Hindlimb muscle (tissue), 1 donor: ENCODE measurements around the gene CSNK1G3. TPM values are rescaled to one million over a fixed set of nuclear protein-coding genes. Genes with fewer than 3 reads are reported as not detected.

Experiments
- DNase-seq: peaks from one replicate; pipeline ENCODE4 v3.0.0-alpha.2; 2013
- polyA plus RNA-seq: library from polyadenylated mRNA; unstranded; fragments of 120-200 nt; gene quantifications from one replicate; pipeline ENCODE4 v1.2.1, GENCODE V29; 2013; ENCODE audit not compliant: insufficient read length

CSNK1G3 gene
- polyA plus RNA-seq, 1 donor = 20.7 TPM

DNA sequence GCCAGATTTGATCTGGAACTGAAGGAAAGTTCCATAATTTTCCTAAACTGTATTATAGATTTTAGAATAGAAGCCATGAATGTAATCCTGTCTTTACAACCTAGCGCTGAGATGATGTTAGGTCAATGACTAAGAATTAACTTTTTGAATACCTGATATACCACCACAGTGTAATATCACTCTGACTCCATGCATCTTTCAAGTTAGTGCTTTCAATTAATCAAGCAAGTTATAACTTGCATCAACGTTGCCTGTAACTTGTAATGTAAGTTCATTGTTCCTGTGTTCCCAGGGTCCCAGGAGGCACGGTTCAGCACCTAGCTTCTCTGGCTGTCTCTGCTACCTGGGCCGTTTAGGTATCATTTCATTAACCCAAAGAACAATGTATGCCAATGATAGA lies 139.3 kb downstream of the CSNK1G3 start:
- DNase-seq = no peak

DNA sequence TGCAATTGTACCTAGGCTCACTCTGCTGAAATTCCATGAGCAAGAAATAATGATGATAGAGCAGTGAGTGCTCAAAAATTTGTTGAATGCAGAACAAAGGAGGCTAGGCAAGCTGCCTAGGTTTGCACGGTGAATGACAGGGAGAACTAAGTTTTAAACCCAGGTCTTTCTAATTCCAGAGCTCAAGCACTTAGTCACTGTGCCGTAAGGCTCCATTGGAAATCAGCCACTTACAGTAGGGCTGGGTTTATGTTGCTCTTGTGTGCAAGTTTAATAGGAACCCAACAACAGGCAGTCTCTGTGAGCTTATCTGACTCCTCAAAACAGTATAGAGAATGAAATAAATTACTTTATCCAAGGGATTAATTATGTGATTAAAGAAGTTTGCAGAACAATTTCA lies 147.0 kb downstream of the CSNK1G3 start:
- DNase-seq = no peak

DNA sequence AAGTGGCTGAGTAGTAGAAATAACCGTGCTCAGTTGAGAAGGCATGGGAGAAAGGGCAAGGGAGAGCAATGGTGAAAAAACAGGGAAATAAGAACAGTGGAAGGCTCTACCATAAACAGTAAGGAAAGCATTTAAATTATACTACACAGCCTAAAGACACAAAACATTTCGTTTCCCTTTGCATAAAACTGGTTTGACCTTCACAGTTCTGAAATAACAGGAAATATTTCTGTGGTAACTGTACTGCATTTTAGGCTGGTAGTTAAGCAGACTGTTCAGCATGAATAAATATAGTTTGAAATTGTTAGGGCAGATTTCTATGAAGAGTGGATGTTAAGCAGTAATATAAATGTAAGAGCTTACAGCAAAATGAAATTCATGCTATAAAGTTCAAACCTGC lies 147.5 kb downstream of the CSNK1G3 start:
- no peak for DNase-seq

DNA sequence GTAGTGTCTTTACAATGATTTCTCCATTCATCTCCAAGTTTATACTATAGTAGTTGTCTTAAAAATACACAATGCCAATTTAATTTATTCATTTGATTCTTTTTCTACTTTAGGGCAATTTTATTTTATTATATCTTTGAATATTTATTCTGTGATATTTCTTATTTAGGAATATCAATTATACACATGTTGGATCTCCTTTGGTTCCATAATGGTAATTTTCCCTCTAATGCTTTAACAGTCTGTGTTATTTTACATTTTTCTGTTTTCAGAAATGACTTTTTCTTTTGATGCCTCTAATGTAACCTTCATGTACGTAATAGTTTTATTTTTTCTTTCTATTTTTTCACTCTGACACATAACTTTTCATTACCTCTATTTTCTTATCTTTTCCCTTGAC lies 153.0 kb downstream of the CSNK1G3 start:
- no peak for DNase-seq

DNA sequence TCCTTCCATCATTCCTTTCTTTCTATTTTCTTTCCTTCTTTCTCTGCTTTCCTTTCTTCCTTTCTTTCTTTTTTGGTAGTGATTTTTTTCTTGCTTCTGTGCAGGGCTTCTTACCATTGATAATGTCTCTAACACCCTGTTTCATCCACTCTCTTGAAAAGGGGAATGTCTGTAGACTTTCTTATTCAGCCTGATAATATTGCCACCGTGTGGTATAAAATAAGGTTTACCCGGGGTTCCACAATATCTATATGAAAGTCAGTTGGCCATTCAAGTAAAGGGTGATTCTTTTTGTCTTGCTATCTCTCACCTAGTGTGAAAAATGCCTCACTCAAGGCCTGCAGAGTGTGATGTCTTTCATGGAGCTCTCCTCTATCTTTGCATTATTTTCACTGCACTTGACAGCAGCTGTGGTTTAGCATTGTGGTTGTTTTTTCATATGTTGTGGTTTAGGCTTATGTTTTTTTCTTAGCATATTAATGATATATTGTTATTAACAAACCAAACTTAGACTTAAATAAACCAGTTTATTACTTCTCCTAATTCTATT lies 153.9 kb downstream of the CSNK1G3 start:
- no peak for DNase-seq

Other genes with a start within 250 kb of the CSNK1G3 start
- 10.1 TPM for gene CEP120, start 88.8 kb upstream of the CSNK1G3 start, polyA plus RNA-seq